IMR-90 (cell line): Measurements from ENCODE around the gene CNGA1. TPM values are rescaled to one million over a fixed set of nuclear protein-coding genes. Genes with fewer than 3 reads are reported as not detected.

Experiments
- ATAC-seq: fragments of 200-7000 bp; cut with Tn5 transposase; 2 replicates; pipeline ENCODE4 v1.9.1; 2020; ENCODE audit warnings: low read depth, mild to moderate bottlenecking, moderate library complexity
- BruUV-seq: library from RNA; stranded (reverse); fragments of 400-500 nt; replicated peaks from 2 replicates; lab custom pipeline; 2021; lab: Mats Ljungman, UMichigan
- CTCF ChIA-PET: fragments of 300-600 bp; formaldehyde crosslinking; extraction: SDS; loops from one replicate; lab custom pipeline; 2021; ENCODE audit warnings: antibody characterized with exemption; lab: Yijun Ruan, JAX
- POLR2A ChIA-PET: fragments of 300-600 bp; sonication (Branson Sonifier 250); formaldehyde crosslinking; loops from one replicate; lab custom pipeline; 2022; ENCODE audit warnings: antibody characterized with exemption; ENCODE audit not compliant: unreplicated experiment; lab: Charles Lee
- DNase-seq: peaks from one replicate; pipeline ENCODE4 v3.0.0; 2013
- H2AFZ ChIP-seq: replicated peaks from 2 replicates; pipeline ENCODE3; 2013; ENCODE audit warnings: low read length, mild to moderate bottlenecking; ENCODE audit not compliant: poor library complexity
- H2AK5ac ChIP-seq: 2 replicates; pipeline ENCODE4 v1.6.1; 2013; ENCODE audit warnings: low read depth, low read length, inconsistent platforms
- H2AK9ac ChIP-seq: replicated peaks from 2 replicates; pipeline ENCODE3; 2013; ENCODE audit warnings: mild to moderate bottlenecking, low read depth, low read length, moderate library complexity; ENCODE audit not compliant: poor library complexity
- H2BK120ac ChIP-seq: 2 replicates; pipeline ENCODE4 v1.6.1; 2013; ENCODE audit warnings: low read depth, low read length, inconsistent platforms
- H2BK15ac ChIP-seq: 3 replicates; pipeline ENCODE4 v1.6.1; 2013; ENCODE audit warnings: low read depth, low read length, inconsistent platforms
- H2BK20ac ChIP-seq: 2 replicates; pipeline ENCODE4 v1.6.1; 2013; ENCODE audit warnings: low read depth, mild to moderate bottlenecking, inconsistent platforms, low read length, moderate library complexity
- H2BK5ac ChIP-seq: 2 replicates; pipeline ENCODE4 v1.6.1; 2013; ENCODE audit warnings: mild to moderate bottlenecking, low read depth, low read length, inconsistent platforms; ENCODE audit not compliant: poor library complexity, severe bottlenecking
- H3K14ac ChIP-seq: replicated peaks from 2 replicates; pipeline ENCODE4 v1.6.1; 2013; ENCODE audit warnings: low read depth, low read length, inconsistent platforms
- H3K18ac ChIP-seq: 2 replicates; pipeline ENCODE4 v1.6.1; 2013; ENCODE audit warnings: low read depth, low read length, control low read depth
- H3K23ac ChIP-seq: 2 replicates; pipeline ENCODE4 v1.6.1; 2013; ENCODE audit warnings: low read depth, low read length, inconsistent platforms
- H3K27ac ChIP-seq: 2 replicates; pipeline ENCODE4 v1.5.1; 2013; ENCODE audit warnings: mild to moderate bottlenecking, control low read depth, low read length; ENCODE audit not compliant: insufficient read depth
- H3K27me3 ChIP-seq: 2 replicates; pipeline ENCODE4 v1.6.1; 2013; ENCODE audit warnings: low read length; ENCODE audit not compliant: control insufficient read depth, insufficient read depth
- H3K36me3 ChIP-seq: 2 replicates; pipeline ENCODE4 v1.6.1; 2013; ENCODE audit warnings: low read length, mixed read lengths; ENCODE audit not compliant: control insufficient read depth, insufficient read depth
- H3K4ac ChIP-seq: 2 replicates; pipeline ENCODE4 v1.6.1; 2013; ENCODE audit warnings: low read depth, low read length, inconsistent platforms
- H3K4me1 ChIP-seq: 2 replicates; pipeline ENCODE4 v1.6.1; 2013; ENCODE audit warnings: low read length, mixed read lengths; ENCODE audit not compliant: control insufficient read depth, insufficient read depth
- H3K4me2 ChIP-seq: 2 replicates; pipeline ENCODE4 v1.6.1; 2013; ENCODE audit warnings: low read depth, mild to moderate bottlenecking, control low read depth, low read length, moderate library complexity
- H3K4me3 ChIP-seq: 2 replicates; pipeline ENCODE4 v1.5.1; 2013; ENCODE audit warnings: low read depth, mild to moderate bottlenecking, control low read depth, low read length, moderate library complexity; ENCODE audit not compliant: insufficient read depth
- H3K56ac ChIP-seq: 2 replicates; pipeline ENCODE4 v1.6.1; 2013; ENCODE audit warnings: low read length, inconsistent platforms; ENCODE audit not compliant: insufficient read depth; ENCODE audit errors: extremely low read depth
- H3K79me1 ChIP-seq, 2 experiments: 2 replicates each; pipeline ENCODE4 v1.6.1; 2013; ENCODE audit warnings: low read length in 2 of 2, inconsistent platforms in 1 of 2, low read depth in 1 of 2
- H3K9ac ChIP-seq: 2 replicates; pipeline ENCODE4 v1.6.1; 2013; ENCODE audit warnings: low read depth, low read length, control low read depth
- H3K9me1 ChIP-seq: 2 replicates; pipeline ENCODE4 v1.6.1; 2013; ENCODE audit warnings: low read length, inconsistent platforms; ENCODE audit not compliant: insufficient read depth
- H3K9me3 ChIP-seq: 2 replicates; pipeline ENCODE4 v1.6.1; 2013; ENCODE audit warnings: low read length; ENCODE audit not compliant: control insufficient read depth, insufficient read depth
- H4K20me1 ChIP-seq: 2 replicates; pipeline ENCODE4 v1.6.1; 2013; ENCODE audit warnings: low read length, inconsistent platforms; ENCODE audit not compliant: insufficient read depth
- H4K5ac ChIP-seq: 2 replicates; pipeline ENCODE4 v1.6.1; 2013; ENCODE audit warnings: mild to moderate bottlenecking, low read depth, low read length, control low read depth
- H4K8ac ChIP-seq, 2 experiments: 2 replicates each; pipeline ENCODE4 v1.6.1; 2013; ENCODE audit warnings: low read depth in 2 of 2, low read length in 2 of 2, control low read depth in 1 of 2, inconsistent platforms in 1 of 2
- H4K91ac ChIP-seq: 2 replicates; pipeline ENCODE4 v1.6.1; 2013; ENCODE audit warnings: low read depth, low read length, inconsistent platforms; ENCODE audit not compliant: insufficient read depth
- BHLHE40 ChIP-seq: fragments of 150-350 bp; IDR thresholded peaks from 2 replicates; pipeline ENCODE4 v1.6.1; 2016; ENCODE audit warnings: mild to moderate bottlenecking, low read depth, low read length
- CEBPB ChIP-seq: IDR thresholded peaks from 2 replicates; pipeline ENCODE4 v1.6.1; 2012; ENCODE audit warnings: low read depth, low read length, improper control_type of control experiment
- CHD1 ChIP-seq: IDR thresholded peaks from 2 replicates; pipeline ENCODE4 v1.6.1; 2012; ENCODE audit warnings: low read depth, low read length, improper control_type of control experiment
- CTCF ChIP-seq: conservative IDR thresholded peaks from 2 replicates; pipeline ENCODE4 v1.5.1; 2012; ENCODE audit warnings: mild to moderate bottlenecking, low read depth, low read length, improper control_type of control experiment
- ELK1 ChIP-seq: fragments of 150-350 bp; IDR thresholded peaks from 2 replicates; pipeline ENCODE4 v1.6.1; 2016; ENCODE audit warnings: low read depth, mild to moderate bottlenecking, low read length, moderate library complexity, borderline replicate concordance
- FOS ChIP-seq: fragments of 150-350 bp; IDR thresholded peaks from 2 replicates; pipeline ENCODE4 v1.6.1; 2016; ENCODE audit warnings: low read depth, low read length
- MAFK ChIP-seq: IDR thresholded peaks from 2 replicates; pipeline ENCODE4 v1.6.1; 2012; ENCODE audit warnings: low read depth, low read length, improper control_type of control experiment
- MAZ ChIP-seq: IDR thresholded peaks from 2 replicates; pipeline ENCODE4 v1.6.1; 2012; ENCODE audit warnings: low read depth, mild to moderate bottlenecking, low read length, improper control_type of control experiment, moderate library complexity, borderline replicate concordance
- MXI1 ChIP-seq: IDR thresholded peaks from 2 replicates; pipeline ENCODE4 v1.6.1; 2012; ENCODE audit warnings: low read depth, mild to moderate bottlenecking, low read length, moderate library complexity, borderline replicate concordance
- NFE2L2 ChIP-seq: fragments of 150-350 bp; IDR thresholded peaks from 2 replicates; pipeline ENCODE4 v1.6.1; 2016; ENCODE audit warnings: low read depth, mild to moderate bottlenecking, low read length
- POLR2A ChIP-seq: IDR thresholded peaks from 2 replicates; pipeline ENCODE4 v1.6.1; 2012; ENCODE audit warnings: mild to moderate bottlenecking, low read depth, low read length
- RAD21 ChIP-seq: IDR thresholded peaks from 2 replicates; pipeline ENCODE4 v1.6.1; 2012; ENCODE audit warnings: low read length, improper control_type of control experiment
- RCOR1 ChIP-seq: IDR thresholded peaks from 2 replicates; pipeline ENCODE4 v1.6.1; 2012; ENCODE audit warnings: mild to moderate bottlenecking, low read length, improper control_type of control experiment; ENCODE audit not compliant: insufficient replicate concordance
- RFX5 ChIP-seq: IDR thresholded peaks from 2 replicates; pipeline ENCODE4 v1.8.0; 2012; ENCODE audit warnings: low read depth, mild to moderate bottlenecking, low read length, moderate library complexity
- SMC3 ChIP-seq: fragments of 150-350 bp; IDR thresholded peaks from 2 replicates; pipeline ENCODE4 v1.6.1; 2016; ENCODE audit warnings: low read depth, mild to moderate bottlenecking, antibody characterized with exemption, low read length, moderate library complexity
- USF2 ChIP-seq: fragments of 150-350 bp; IDR thresholded peaks from 2 replicates; pipeline ENCODE4 v1.6.1; 2017; ENCODE audit warnings: mild to moderate bottlenecking, antibody characterized with exemption, low read length, low read depth
- WGBS, 2 experiments: methylation state at CpG; one replicate each; pipeline versions ENCODE4 v1.1.5 to v1.1.7; 2013; ENCODE audit warnings: missing lambda C conversion rate in 2 of 2; ENCODE audit not compliant: insufficient read length in 1 of 2; ENCODE audit errors: extremely low coverage in 2 of 2; 5-methylcytosine and 5-hydroxymethylcytosine counted together
- dilution Hi-C: fragments of 300-500 bp; cut with HindIII; formaldehyde crosslinking; loops from one replicate; pipeline ENCODE4 v1.14.3; 2018; ENCODE audit warnings: low sequenced_read_pairs; ENCODE audit not compliant: unreplicated experiment
- in situ Hi-C: fragments of 300-500 bp; cut with MboI; formaldehyde crosslinking; loops from 3 replicates; pipeline ENCODE4 v1.14.3; 2019; ENCODE audit warnings: low sequenced_read_pairs, inconsistent platforms, mixed read lengths
- intact Hi-C: fragments of 100-400 bp; cut with micrococcal nuclease; formaldehyde crosslinking; loops from 2 replicates; pipeline ENCODE4 v1.10.0; 2022
- polyA plus RNA-seq, 3 experiments: library from polyadenylated mRNA; depleted of rRNA; stranded (reverse); fragments of >200 nt; gene quantifications; 2 replicates each; pipeline ENCODE4 v1.2.3, GENCODE V29; 2012; ENCODE audit warnings: low replicate concordance in 1 of 3
- total RNA-seq: library from RNA; depleted of rRNA; stranded (reverse); fragments of >200 nt; gene quantifications from 2 replicates; pipeline ENCODE4 v1.2.3, GENCODE V29; 2012

The CNGA1 gene
- total and polyA plus RNA-seq, 2 of the 4 experiments (the other 2 are of a cell fraction), result not detected

GRCh38 chr4:48015216-48015615 is 1.3 kb downstream of the CNGA1 start:
- H3K9me3 ChIP-seq, result no peaks in the 10 kb centered on the region
- no peak overlapping the region for H2BK15ac ChIP-seq
- in situ Hi-C loops, result no loop called here
- H4K8ac ChIP-seq, result no peak overlapping the region
- CTCF ChIA-PET, result interaction anchor here (0.7 kb wide), 1 partner anchor 75 kb away, joined by 3 read pairs; no protein-coding TSS in a partner anchor
- H3K9me1 ChIP-seq, result no peaks in the 10 kb centered on the region; the same call in 1 of the 2 replicates
- no peak overlapping the region for H3K56ac ChIP-seq
- no peak overlapping the region for H2BK5ac ChIP-seq
- H3K4me1 ChIP-seq, result no peaks in the 10 kb centered on the region
- no peak overlapping the region for H3K9ac ChIP-seq
- BruUV-seq, result no TSS peak
- dilution Hi-C loops, result no loop called here
- intact Hi-C loops, result loop anchor here (5.0 kb wide), 2 partner anchors 72 to 127 kb away; no protein-coding TSS in a partner anchor
- H2BK20ac ChIP-seq, result no peak overlapping the region
- H3K18ac ChIP-seq, result no peak overlapping the region
- H2AK5ac ChIP-seq, result no peak overlapping the region
- H2AK9ac ChIP-seq, result no peak overlapping the region
- no peak overlapping the region for H3K27ac ChIP-seq
- no peak overlapping the region for H3K4me2 ChIP-seq
- no CpG with 5 or more reads among the region's 4 CpGs for WGBS, 2 experiments
- H3K79me1 ChIP-seq, result no peaks in the 10 kb centered on the region
- no peaks in the 10 kb centered on the region for H3K36me3 ChIP-seq
- DNase-seq (no peak), ATAC-seq (no peak)
- H3K14ac ChIP-seq, result no peak overlapping the region
- H4K20me1 ChIP-seq, result no peaks in the 10 kb centered on the region
- no peak overlapping the region for H3K23ac ChIP-seq
- H4K5ac ChIP-seq, result no peak overlapping the region
- H3K27me3 ChIP-seq, result peaks cover 10% of the 10 kb centered on the region
- POLR2A ChIA-PET, result no interaction called here
- no peak overlapping the region for H3K4ac ChIP-seq
- no peak for TF ChIP-seq CHD1
- TF ChIP-seq CTCF, result no peak
- TF ChIP-seq POLR2A, result no peak
- no peak for TF ChIP-seq NFE2L2
- no peak for TF ChIP-seq RAD21
- no peak for TF ChIP-seq MAFK
- no peak for TF ChIP-seq RCOR1
- no peak for TF ChIP-seq SMC3
- TF ChIP-seq BHLHE40, result no peak
- no peak for TF ChIP-seq FOS
- TF ChIP-seq RFX5, result no peak
- TF ChIP-seq CEBPB, result no peak
- TF ChIP-seq MXI1, result no peak
- no peak for TF ChIP-seq ELK1
- no peak for TF ChIP-seq MAZ
- no peak for TF ChIP-seq USF2
- H2BK120ac ChIP-seq, result no peak overlapping the region
- no peak overlapping the region for H2AFZ ChIP-seq
- no peak overlapping the region for H4K91ac ChIP-seq
- H3K4me3 ChIP-seq, result no peak overlapping the region
